H9 (cell line): ENCODE results near the gene CDH26. TPM values are rescaled to one million over a fixed set of nuclear protein-coding genes. Genes with fewer than 3 reads are reported as not detected.

Experiments
- DNase-seq: peaks from one replicate; pipeline ENCODE4 v3.0.0-alpha.2; 2017
- H2AFZ ChIP-seq: one replicate; pipeline ENCODE4 v1.6.1; 2013; ENCODE audit warnings: mild to moderate bottlenecking, low read length, control low read depth, moderate library complexity
- H2AK5ac ChIP-seq: 2 replicates; pipeline ENCODE4 v1.6.1; 2013; ENCODE audit warnings: low read length, control low read depth, mixed read lengths; ENCODE audit not compliant: insufficient read length
- H2BK120ac ChIP-seq: one replicate; pipeline ENCODE4 v1.6.1; 2013; ENCODE audit warnings: low read depth, mild to moderate bottlenecking, low read length, control low read depth, inconsistent platforms; ENCODE audit not compliant: poor library complexity, severe bottlenecking
- H2BK12ac ChIP-seq: 2 replicates; pipeline ENCODE4 v1.6.1; 2013; ENCODE audit warnings: low read length, control low read depth, mixed read lengths, low read depth; ENCODE audit not compliant: insufficient read length
- H2BK15ac ChIP-seq: 2 replicates; pipeline ENCODE4 v1.6.1; 2013; ENCODE audit warnings: low read depth, low read length, control low read depth
- H2BK20ac ChIP-seq: one replicate; pipeline ENCODE4 v1.6.1; 2013; ENCODE audit warnings: low read depth, mild to moderate bottlenecking, low read length, control low read depth, inconsistent platforms; ENCODE audit not compliant: poor library complexity, severe bottlenecking
- H2BK5ac ChIP-seq: 2 replicates; pipeline ENCODE4 v1.6.1; 2013; ENCODE audit warnings: low read length, control low read depth, mixed read lengths; ENCODE audit not compliant: insufficient read length
- H3K14ac ChIP-seq: 2 replicates; pipeline ENCODE4 v1.6.1; 2013; ENCODE audit warnings: low read length, control low read depth; ENCODE audit not compliant: insufficient read depth
- H3K18ac ChIP-seq: 2 replicates; pipeline ENCODE4 v1.6.1; 2013; ENCODE audit warnings: low read depth, mild to moderate bottlenecking, mixed read lengths, low read length, control low read depth; ENCODE audit not compliant: insufficient read length
- H3K23ac ChIP-seq: 2 replicates; pipeline ENCODE4 v1.6.1; 2013; ENCODE audit warnings: low read length, control low read depth, mixed read lengths, low read depth; ENCODE audit not compliant: insufficient read length
- H3K23me2 ChIP-seq: 2 replicates; pipeline ENCODE4 v1.6.1; 2013; ENCODE audit warnings: low read depth, mild to moderate bottlenecking, mixed read lengths, low read length, control low read depth; ENCODE audit not compliant: insufficient read length, poor library complexity, severe bottlenecking
- H3K27ac ChIP-seq: 2 replicates; pipeline ENCODE4 v1.5.1; 2013; ENCODE audit warnings: low read length, control low read depth, mixed read lengths, low read depth; ENCODE audit not compliant: insufficient read length
- H3K27me3 ChIP-seq: 2 replicates; pipeline ENCODE4 v1.6.1; 2013; ENCODE audit warnings: low read length, control low read depth, inconsistent platforms; ENCODE audit not compliant: insufficient read depth
- H3K4ac ChIP-seq: 2 replicates; pipeline ENCODE4 v1.6.1; 2013; ENCODE audit warnings: low read depth, mild to moderate bottlenecking, control low read depth, inconsistent platforms, low read length, moderate library complexity
- H3K4me1 ChIP-seq: 2 replicates; pipeline ENCODE4 v1.6.1; 2013; ENCODE audit warnings: low read length, control low read depth, inconsistent platforms; ENCODE audit not compliant: insufficient read depth
- H3K4me2 ChIP-seq: 2 replicates; pipeline ENCODE4 v1.6.1; 2013; ENCODE audit warnings: low read length, control low read depth, mixed read lengths; ENCODE audit not compliant: insufficient read length, insufficient read depth
- H3K56ac ChIP-seq: 2 replicates; pipeline ENCODE4 v1.6.1; 2013; ENCODE audit warnings: low read depth, mild to moderate bottlenecking, mixed read lengths, low read length, control low read depth; ENCODE audit not compliant: insufficient read length
- H3K79me1 ChIP-seq: 2 replicates; pipeline ENCODE4 v1.6.1; 2013; ENCODE audit warnings: low read depth, mild to moderate bottlenecking, moderate library complexity, low read length, control low read depth, inconsistent platforms; ENCODE audit not compliant: insufficient read depth, poor library complexity, severe bottlenecking
- H3K79me2 ChIP-seq: 2 replicates; pipeline ENCODE4 v1.6.1; 2013; ENCODE audit warnings: low read length, control low read depth, inconsistent platforms; ENCODE audit not compliant: insufficient read depth
- H3K9ac ChIP-seq: 2 replicates; pipeline ENCODE4 v1.6.1; 2013; ENCODE audit warnings: low read length, control low read depth, mixed read lengths; ENCODE audit not compliant: insufficient read length; ENCODE audit errors: extremely low read depth
- H3K9me3 ChIP-seq: one replicate; pipeline ENCODE4 v1.6.1; 2013; ENCODE audit warnings: low read depth, low read length, inconsistent platforms; ENCODE audit not compliant: control insufficient read depth
- H3T11ph ChIP-seq: one replicate; pipeline ENCODE4 v1.6.1; 2013; ENCODE audit warnings: mild to moderate bottlenecking, low read length, control low read depth, inconsistent platforms
- H4K20me1 ChIP-seq: one replicate; pipeline ENCODE4 v1.6.1; 2013; ENCODE audit not compliant: control insufficient read depth, insufficient read length, insufficient read depth
- H4K5ac ChIP-seq: 2 replicates; pipeline ENCODE4 v1.6.1; 2013; ENCODE audit warnings: low read depth, mild to moderate bottlenecking, mixed read lengths, low read length, control low read depth; ENCODE audit not compliant: insufficient read length
- H4K8ac ChIP-seq: replicated peaks from 2 replicates; pipeline ENCODE4 v1.6.1; 2013; ENCODE audit warnings: low read length, control low read depth, mixed read lengths, low read depth; ENCODE audit not compliant: insufficient read length
- H4K91ac ChIP-seq: 2 replicates; pipeline ENCODE4 v1.6.1; 2013; ENCODE audit warnings: low read depth, mild to moderate bottlenecking, moderate library complexity, mixed read lengths, low read length, control low read depth; ENCODE audit not compliant: insufficient read length
- H3K27ac Mint-ChIP-seq, 3 experiments: 2 replicates in 2 of 3; 3 replicates in 1 of 3; pipeline ENCODE4 v1.8.0; 2020 to 2021; ENCODE audit warnings: mixed read lengths in 3 of 3, mild to moderate bottlenecking in 1 of 3, moderate library complexity in 1 of 3
- H3K27me3 Mint-ChIP-seq: 2 replicates; pipeline ENCODE4 v1.8.0; 2021; ENCODE audit warnings: low read depth, mild to moderate bottlenecking, moderate library complexity, mixed read lengths
- H3K36me3 Mint-ChIP-seq, 3 experiments: 2 replicates in 2 of 3; 3 replicates in 1 of 3; pipeline ENCODE4 v1.8.0; 2020 to 2021; ENCODE audit warnings: low read depth in 3 of 3, mixed read lengths in 3 of 3; ENCODE audit not compliant: insufficient read depth in 1 of 3
- H3K4me1 Mint-ChIP-seq, 2 experiments: 2 replicates each; pipeline ENCODE4 v1.8.0; 2020; ENCODE audit warnings: mixed read lengths in 2 of 2
- H3K4me3 Mint-ChIP-seq, 2 experiments: 2 replicates in 1 of 2; 3 replicates in 1 of 2; pipeline ENCODE4 v1.8.0; 2020 to 2021; ENCODE audit warnings: mild to moderate bottlenecking in 2 of 2, mixed read lengths in 2 of 2, moderate library complexity in 1 of 2
- H3K9me3 Mint-ChIP-seq, 2 experiments: 2 replicates in 1 of 2; 3 replicates in 1 of 2; pipeline ENCODE4 v1.8.0; 2020; ENCODE audit warnings: mild to moderate bottlenecking in 2 of 2, mixed read lengths in 2 of 2, moderate library complexity in 1 of 2
- CTCF ChIP-seq: fragments of 200-600 bp; sonication (generic); conservative IDR thresholded peaks from 3 replicates; pipeline ENCODE4 v1.8.0; 2021; ENCODE audit warnings: antibody characterized with exemption, mild to moderate bottlenecking
- WGBS: extraction: QIAGEN DNeasy Blood & Tissue Kit; methylation state at CpG from one replicate; pipeline ENCODE4 v1.1.7; 2013; ENCODE audit warnings: missing lambda C conversion rate, low lambda C conversion rate, mixed read lengths; ENCODE audit not compliant: insufficient read length; ENCODE audit errors: extremely low coverage; 5-methylcytosine and 5-hydroxymethylcytosine counted together
- total RNA-seq: library from RNA; stranded (reverse); gene quantifications from 2 replicates; pipeline ENCODE4 v1.2.1, GENCODE V29; 2021

Gene CDH26
- total RNA-seq, 1 experiment from 2014 or later, result 0.79 TPM

GRCh38 chr20:60049601-60050000, 91.4 kb downstream of the CDH26 start:
- Histone ChIP-seq H2BK15ac (no peak overlapping the region), H3K79me2 (no peaks in the 10 kb centered on the region), H2BK120ac (no peak overlapping the region), H4K91ac (no peak overlapping the region), H2BK20ac (no peak overlapping the region), H3K23me2 (no peaks in the 10 kb centered on the region), H3K27me3 (no peaks in the 10 kb centered on the region), H3K23ac (no peak overlapping the region), H2AFZ (no peak overlapping the region), H2BK12ac (no peak overlapping the region), H4K20me1 (no peaks in the 10 kb centered on the region), H3K9ac (no peak overlapping the region), H3K4ac (no peak overlapping the region), H3T11ph (no peak overlapping the region), H3K27ac (no peak overlapping the region), H4K8ac (no peak overlapping the region), H3K9me3 (no peaks in the 10 kb centered on the region), H3K4me1 (no peaks in the 10 kb centered on the region), H3K56ac (no peak overlapping the region), H2AK5ac (no peak overlapping the region), H3K4me2 (no peak overlapping the region), H4K5ac (no peak overlapping the region), H3K79me1 (no peaks in the 10 kb centered on the region), H3K18ac (no peak overlapping the region), H3K14ac (no peak overlapping the region), H2BK5ac (no peak overlapping the region)
- peaks cover 0 to 2% of the 10 kb centered on the region in 2 experiments; a peak in 1 of 4 replicates for H3K4me1 Mint-ChIP-seq
- no peaks in the 10 kb centered on the region for H3K9me3 Mint-ChIP-seq
- no CpG with 5 or more reads among the region's 5 CpGs for WGBS
- peaks cover 4% of the 10 kb centered on the region for H3K27me3 Mint-ChIP-seq
- no peak for DNase-seq
- TF ChIP-seq CTCF, result no peak
- H3K27ac Mint-ChIP-seq, result no peak overlapping the region
- H3K36me3 Mint-ChIP-seq, result no peaks in the 10 kb centered on the region; a peak in 1 of 7 replicates
- no peak overlapping the region for H3K4me3 Mint-ChIP-seq
